A673 (cell line): ENCODE data around the gene KHNYN.

Experiments used
- EZH2 ChIP-seq: fragments of 200-600 bp; sonication (generic); IDR thresholded peaks from 2 replicates; pipeline ENCODE4 v1.6.1; 2017; ENCODE audit warnings: borderline replicate concordance, low read depth, mild to moderate bottlenecking, mixed read lengths, antibody characterized with exemption, low read length; ENCODE audit not compliant: poor library complexity, severe bottlenecking
- TF ChIP-seq, protein P1 (sequence below): fragments of 300-800, 200-600 bp; sonication (generic); conservative IDR thresholded peaks from 2 replicates; pipeline ENCODE4 v1.5.1; 2017; ENCODE audit warnings: low read depth, mild to moderate bottlenecking, antibody characterized with exemption, low read length, moderate library complexity, mixed read lengths

- TF ChIP-seq, protein P1, sequence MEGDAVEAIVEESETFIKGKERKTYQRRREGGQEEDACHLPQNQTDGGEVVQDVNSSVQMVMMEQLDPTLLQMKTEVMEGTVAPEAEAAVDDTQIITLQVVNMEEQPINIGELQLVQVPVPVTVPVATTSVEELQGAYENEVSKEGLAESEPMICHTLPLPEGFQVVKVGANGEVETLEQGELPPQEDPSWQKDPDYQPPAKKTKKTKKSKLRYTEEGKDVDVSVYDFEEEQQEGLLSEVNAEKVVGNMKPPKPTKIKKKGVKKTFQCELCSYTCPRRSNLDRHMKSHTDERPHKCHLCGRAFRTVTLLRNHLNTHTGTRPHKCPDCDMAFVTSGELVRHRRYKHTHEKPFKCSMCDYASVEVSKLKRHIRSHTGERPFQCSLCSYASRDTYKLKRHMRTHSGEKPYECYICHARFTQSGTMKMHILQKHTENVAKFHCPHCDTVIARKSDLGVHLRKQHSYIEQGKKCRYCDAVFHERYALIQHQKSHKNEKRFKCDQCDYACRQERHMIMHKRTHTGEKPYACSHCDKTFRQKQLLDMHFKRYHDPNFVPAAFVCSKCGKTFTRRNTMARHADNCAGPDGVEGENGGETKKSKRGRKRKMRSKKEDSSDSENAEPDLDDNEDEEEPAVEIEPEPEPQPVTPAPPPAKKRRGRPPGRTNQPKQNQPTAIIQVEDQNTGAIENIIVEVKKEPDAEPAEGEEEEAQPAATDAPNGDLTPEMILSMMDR, result no peak
- TF ChIP-seq EZH2, result no peak
Measured at GRCh38 chr14:24465805-24466204, 36.1 kb downstream of the KHNYN start.
